DOHH2 (cell line): ENCODE results near the gene CEP112.

Source experiments
- CTCF ChIP-seq: fragments of 200-600 bp; sonication (generic); IDR thresholded peaks from one replicate; pipeline ENCODE4 v1.5.1; 2014; ENCODE audit warnings: antibody characterized with exemption, mild to moderate bottlenecking, low read depth, low read length; ENCODE audit not compliant: poor library complexity, severe bottlenecking
- EZH2phosphoT487 ChIP-seq: fragments of 200-600 bp; sonication (generic); IDR thresholded peaks from 2 replicates; pipeline ENCODE4 v1.6.1; 2017; ENCODE audit warnings: borderline replicate concordance, mild to moderate bottlenecking, antibody characterized with exemption, low read length, moderate library complexity, mixed read lengths

- no peak for TF ChIP-seq CTCF
- TF ChIP-seq EZH2phosphoT487: no peak
These were observed 93.9 kb downstream of the CEP112 start for GRCh38 chr17:66098040-66098439.
